SJCRH30 (cell line): ENCODE data around the gene TUG1. TPM values are rescaled to one million over a fixed set of nuclear protein-coding genes. Genes with fewer than 3 reads are reported as not detected.

ENCODE experiments used
- DNase-seq, 2 experiments: peaks; one replicate each; pipeline ENCODE4 v3.0.0-alpha.2; 2015 to 2020
- H3K27ac ChIP-seq: fragments of 250-450 bp; sonication (Bioruptor Pico); 2 replicates; pipeline ENCODE4 v1.5.1; 2020; ENCODE audit warnings: mild to moderate bottlenecking, moderate library complexity
- H3K27me3 ChIP-seq: fragments of 250-450 bp; sonication (Bioruptor Pico); 2 replicates; pipeline ENCODE4 v1.5.1; 2020; ENCODE audit warnings: mild to moderate bottlenecking, moderate library complexity
- H3K36me3 ChIP-seq: fragments of 250-450 bp; sonication (Bioruptor Pico); 2 replicates; pipeline ENCODE4 v1.5.1; 2020; ENCODE audit warnings: mild to moderate bottlenecking, moderate library complexity
- H3K4me1 ChIP-seq: fragments of 250-450 bp; sonication (Bioruptor Pico); 2 replicates; pipeline ENCODE4 v1.5.1; 2020; ENCODE audit warnings: mild to moderate bottlenecking, moderate library complexity
- H3K4me3 ChIP-seq: fragments of 250-450 bp; sonication (Bioruptor Pico); 2 replicates; pipeline ENCODE4 v1.5.1; 2020; ENCODE audit warnings: mild to moderate bottlenecking, moderate library complexity
- H3K9me3 ChIP-seq: fragments of 250-450 bp; sonication (Bioruptor Pico); replicated peaks from 2 replicates; pipeline ENCODE4 v1.5.1; 2020; ENCODE audit warnings: mild to moderate bottlenecking, moderate library complexity
- total RNA-seq: library from RNA; depleted of rRNA; stranded (reverse); fragments of >200 nt; shearing (Covaris generic); gene quantifications from 2 replicates; pipeline ENCODE4 v1.2.3, GENCODE V29; 2014

TUG1 gene
- total RNA-seq, 1 experiment from 2014 or later = 73.0 TPM

- Histone ChIP-seq H3K4me1 (no peaks in the 10 kb centered on the region), H3K9me3 (no peaks in the 10 kb centered on the region), H3K27me3 (no peaks in the 10 kb centered on the region), H3K36me3 (peaks cover 65% of the 10 kb centered on the region), H3K27ac (no peak overlapping the region), H3K4me3 (no peak overlapping the region)
- DNase-seq = no peak
Observed at GRCh38 chr22:30940685-30941362, 28.2 kb upstream of the TUG1 start.

DNA sequence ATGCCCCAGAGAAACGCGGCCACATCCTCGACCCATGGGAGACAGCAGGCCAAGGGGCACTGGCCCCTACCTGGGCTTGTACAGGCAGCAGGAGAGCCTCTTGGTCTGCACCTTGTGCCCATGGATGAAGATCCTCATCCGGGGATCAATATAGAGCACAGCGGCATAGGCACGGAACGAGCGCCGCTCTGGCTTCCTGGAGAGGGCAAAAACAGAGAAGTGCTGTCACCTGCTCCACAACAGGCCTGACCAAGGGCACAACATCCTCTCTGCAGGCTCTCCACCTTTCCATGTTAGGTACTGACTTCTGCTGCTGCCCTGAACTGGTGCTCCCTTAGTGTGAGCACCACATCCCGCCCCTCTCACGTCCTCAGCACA lies 27.7 kb upstream of the TUG1 start:
- DNase-seq = no peak
- H3K27me3 ChIP-seq = no peaks in the 10 kb centered on the region
- no peak overlapping the region for H3K4me3 ChIP-seq
- peaks cover 65% of the 10 kb centered on the region for H3K36me3 ChIP-seq
- H3K9me3 ChIP-seq = no peaks in the 10 kb centered on the region
- H3K4me1 ChIP-seq = no peaks in the 10 kb centered on the region
- H3K27ac ChIP-seq = no peak overlapping the region

DNA sequence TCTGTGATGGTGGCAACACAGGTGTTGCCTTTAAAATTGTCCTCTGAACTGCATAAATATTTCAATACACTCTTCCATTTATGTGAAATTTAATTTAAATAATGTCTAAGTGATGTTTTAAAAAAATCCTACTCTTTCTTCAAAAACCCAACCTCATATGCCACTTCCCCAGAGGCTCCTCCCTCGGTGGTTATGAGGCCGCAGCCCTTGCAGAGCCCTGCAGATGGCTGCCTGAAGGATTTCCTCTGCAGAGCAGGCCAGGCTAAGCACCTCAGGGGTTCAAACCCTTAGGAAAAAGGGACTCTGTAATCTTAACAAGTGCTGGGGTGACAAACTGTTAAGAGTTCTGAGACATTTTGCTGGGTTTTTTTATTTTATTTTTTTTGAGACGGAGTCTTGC lies 25.7 kb upstream of the TUG1 start:
- no peaks in the 10 kb centered on the region for H3K27me3 ChIP-seq
- no peaks in the 10 kb centered on the region for H3K9me3 ChIP-seq
- DNase-seq = no peak
- H3K27ac ChIP-seq = no peak overlapping the region
- H3K36me3 ChIP-seq = peaks cover 55% of the 10 kb centered on the region
- H3K4me3 ChIP-seq = no peak overlapping the region
- H3K4me1 ChIP-seq = no peaks in the 10 kb centered on the region

DNA sequence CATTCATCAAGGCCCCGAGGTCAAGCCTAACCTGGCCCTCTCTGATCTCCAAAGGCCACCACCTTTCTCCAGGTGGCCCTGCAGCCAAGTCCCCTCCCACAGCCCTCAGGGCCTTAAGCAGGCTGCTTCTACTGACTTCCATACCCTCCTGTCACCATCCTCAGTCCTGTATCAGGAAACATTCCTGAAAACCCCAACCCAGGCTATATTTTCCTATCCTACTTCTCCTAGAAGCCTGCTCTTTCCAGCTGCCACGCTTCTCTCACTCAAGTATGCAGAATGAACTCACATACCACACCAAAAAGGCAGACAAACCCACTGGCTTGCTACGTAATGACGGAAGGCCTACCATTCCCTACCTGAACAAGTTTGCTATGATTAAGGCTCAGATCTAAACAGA lies 24.1 kb upstream of the TUG1 start:
- H3K36me3 ChIP-seq = peaks cover 52% of the 10 kb centered on the region
- no peaks in the 10 kb centered on the region for H3K9me3 ChIP-seq
- no peaks in the 10 kb centered on the region for H3K27me3 ChIP-seq
- no peak for DNase-seq
- no peak overlapping the region for H3K4me3 ChIP-seq
- no peak overlapping the region for H3K27ac ChIP-seq
- no peaks in the 10 kb centered on the region for H3K4me1 ChIP-seq

GRCh38 chr22:30945653-30946052 lies 23.4 kb upstream of the TUG1 start:
- no peak for DNase-seq
- no peaks in the 10 kb centered on the region for H3K9me3 ChIP-seq
- no peak overlapping the region for H3K27ac ChIP-seq
- H3K27me3 ChIP-seq = no peaks in the 10 kb centered on the region
- peaks cover 55% of the 10 kb centered on the region for H3K36me3 ChIP-seq
- H3K4me3 ChIP-seq = no peak overlapping the region
- no peaks in the 10 kb centered on the region for H3K4me1 ChIP-seq

DNA sequence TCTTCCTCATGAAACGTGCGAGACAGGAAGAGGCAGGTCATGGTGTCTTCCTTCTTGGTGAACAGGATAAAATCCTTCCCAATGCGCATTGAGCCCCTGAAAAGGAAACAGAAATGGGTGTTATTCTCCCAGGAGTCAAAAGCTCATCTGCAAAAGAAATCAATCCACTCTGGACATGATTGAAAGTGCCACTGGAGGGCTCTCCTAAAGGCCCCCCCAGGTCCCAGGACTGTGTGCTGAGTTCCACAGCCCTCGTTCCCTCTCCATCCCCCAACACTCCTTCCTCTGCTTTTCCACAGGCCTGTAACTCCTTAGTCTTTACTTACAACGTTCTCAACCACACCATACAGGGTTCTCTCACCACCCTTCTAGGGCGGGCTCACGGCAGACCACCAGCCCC lies 22.7 kb upstream of the TUG1 start:
- no peak for DNase-seq
- Histone ChIP-seq H3K27ac (no peak overlapping the region), H3K4me3 (no peak overlapping the region), H3K36me3 (peaks cover 54% of the 10 kb centered on the region), H3K9me3 (no peaks in the 10 kb centered on the region), H3K27me3 (no peaks in the 10 kb centered on the region), H3K4me1 (no peaks in the 10 kb centered on the region)

- no peak overlapping the region for H3K4me3 ChIP-seq
- H3K27ac ChIP-seq = no peak overlapping the region
- no peaks in the 10 kb centered on the region for H3K27me3 ChIP-seq
- no peak for DNase-seq
- H3K4me1 ChIP-seq = no peaks in the 10 kb centered on the region
- no peaks in the 10 kb centered on the region for H3K9me3 ChIP-seq
- peaks cover 60% of the 10 kb centered on the region for H3K36me3 ChIP-seq
Observed at GRCh38 chr22:30947173-30947815, 21.8 kb upstream of the TUG1 start.

- Histone ChIP-seq H3K27me3 (no peaks in the 10 kb centered on the region), H3K36me3 (peaks cover 56% of the 10 kb centered on the region), H3K27ac (no peak overlapping the region), H3K4me1 (no peaks in the 10 kb centered on the region), H3K9me3 (no peaks in the 10 kb centered on the region), H3K4me3 (no peak overlapping the region)
- DNase-seq = peak in 1 of 2 experiments; percentile 27
Observed at GRCh38 chr22:30947816-30948454, 21.1 kb upstream of the TUG1 start.

- Histone ChIP-seq H3K27ac (no peak overlapping the region), H3K36me3 (peaks cover 54% of the 10 kb centered on the region), H3K4me3 (no peak overlapping the region), H3K9me3 (no peaks in the 10 kb centered on the region), H3K4me1 (no peaks in the 10 kb centered on the region), H3K27me3 (no peaks in the 10 kb centered on the region)
- DNase-seq = no peak
Observed at GRCh38 chr22:30948930-30949342, 20.1 kb upstream of the TUG1 start.

DNA sequence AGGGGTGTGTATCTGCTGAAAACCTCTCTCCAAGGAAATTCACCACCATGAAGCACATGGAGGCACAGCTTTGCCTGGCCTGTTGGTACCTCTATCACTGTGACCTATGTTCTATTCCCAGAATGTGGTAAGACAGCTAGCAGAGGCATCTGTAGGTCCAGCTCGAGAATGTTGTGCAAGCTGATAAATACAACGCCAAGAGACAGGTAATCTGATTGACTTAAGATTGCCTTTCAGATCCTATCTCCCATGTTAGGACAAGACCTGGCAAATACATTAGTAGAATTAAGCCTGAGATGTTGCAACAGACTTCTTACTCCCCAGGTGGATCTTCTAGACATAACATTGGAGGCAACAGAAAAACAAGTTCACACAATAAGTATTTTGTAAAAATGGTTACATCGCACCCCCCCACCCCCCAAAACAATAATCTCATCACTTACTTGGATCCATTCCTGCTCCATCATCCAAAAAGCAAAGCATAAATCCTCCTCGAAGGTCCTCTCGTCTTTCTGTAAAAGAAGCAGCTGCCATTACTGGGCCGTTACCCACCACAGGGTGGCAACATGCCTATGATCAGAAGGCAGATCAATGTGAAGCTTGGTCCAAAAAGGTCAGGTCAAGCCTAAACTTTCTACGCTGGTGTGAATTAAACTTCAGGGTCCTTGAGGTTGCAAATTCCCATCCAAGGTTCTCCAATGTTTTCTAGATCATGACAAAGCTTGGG lies 19.0 kb upstream of the TUG1 start:
- H3K27me3 ChIP-seq = no peaks in the 10 kb centered on the region
- H3K36me3 ChIP-seq = peaks cover 50% of the 10 kb centered on the region
- no peak overlapping the region for H3K4me3 ChIP-seq
- no peak overlapping the region for H3K27ac ChIP-seq
- no peak for DNase-seq
- no peaks in the 10 kb centered on the region for H3K4me1 ChIP-seq
- H3K9me3 ChIP-seq = no peaks in the 10 kb centered on the region

DNA sequence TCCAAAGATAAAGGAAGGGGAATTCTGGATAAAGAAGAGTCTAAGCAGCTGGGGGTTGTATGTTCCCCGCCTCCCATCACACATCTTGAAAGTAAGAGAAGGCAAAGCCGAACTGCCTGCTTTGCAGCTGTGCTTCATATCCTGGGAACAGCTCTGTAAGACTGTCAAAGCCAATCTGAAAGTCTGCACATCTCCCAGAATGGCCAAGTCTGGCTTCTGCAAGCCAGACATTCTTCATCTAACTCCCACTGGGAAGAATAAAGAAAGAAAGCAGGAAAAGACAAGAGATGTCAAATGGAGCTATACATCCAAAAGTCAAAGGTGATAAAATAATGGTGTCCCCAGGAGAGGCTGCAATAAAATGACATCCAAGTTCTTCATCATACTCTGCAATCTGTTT lies 15.9 kb upstream of the TUG1 start:
- DNase-seq = no peak
- Histone ChIP-seq H3K36me3 (peaks cover 48% of the 10 kb centered on the region), H3K27me3 (no peaks in the 10 kb centered on the region), H3K27ac (no peak overlapping the region), H3K9me3 (no peaks in the 10 kb centered on the region), H3K4me1 (no peaks in the 10 kb centered on the region), H3K4me3 (no peak overlapping the region)

- Histone ChIP-seq H3K4me3 (no peak overlapping the region), H3K9me3 (no peaks in the 10 kb centered on the region), H3K27ac (no peak overlapping the region), H3K36me3 (peaks cover 45% of the 10 kb centered on the region), H3K4me1 (no peaks in the 10 kb centered on the region), H3K27me3 (no peaks in the 10 kb centered on the region)
- no peak for DNase-seq
Observed at GRCh38 chr22:30955153-30955552, 13.9 kb upstream of the TUG1 start.

- Histone ChIP-seq H3K4me3 (no peak overlapping the region), H3K4me1 (peaks cover 10% of the 10 kb centered on the region; the same call in 1 of the 2 replicates), H3K27ac (no peak overlapping the region), H3K36me3 (peaks cover 27% of the 10 kb centered on the region), H3K9me3 (no peaks in the 10 kb centered on the region), H3K27me3 (no peaks in the 10 kb centered on the region)
- no peak for DNase-seq
Observed at GRCh38 chr22:30964858-30965257, 4.2 kb upstream of the TUG1 start.

DNA sequence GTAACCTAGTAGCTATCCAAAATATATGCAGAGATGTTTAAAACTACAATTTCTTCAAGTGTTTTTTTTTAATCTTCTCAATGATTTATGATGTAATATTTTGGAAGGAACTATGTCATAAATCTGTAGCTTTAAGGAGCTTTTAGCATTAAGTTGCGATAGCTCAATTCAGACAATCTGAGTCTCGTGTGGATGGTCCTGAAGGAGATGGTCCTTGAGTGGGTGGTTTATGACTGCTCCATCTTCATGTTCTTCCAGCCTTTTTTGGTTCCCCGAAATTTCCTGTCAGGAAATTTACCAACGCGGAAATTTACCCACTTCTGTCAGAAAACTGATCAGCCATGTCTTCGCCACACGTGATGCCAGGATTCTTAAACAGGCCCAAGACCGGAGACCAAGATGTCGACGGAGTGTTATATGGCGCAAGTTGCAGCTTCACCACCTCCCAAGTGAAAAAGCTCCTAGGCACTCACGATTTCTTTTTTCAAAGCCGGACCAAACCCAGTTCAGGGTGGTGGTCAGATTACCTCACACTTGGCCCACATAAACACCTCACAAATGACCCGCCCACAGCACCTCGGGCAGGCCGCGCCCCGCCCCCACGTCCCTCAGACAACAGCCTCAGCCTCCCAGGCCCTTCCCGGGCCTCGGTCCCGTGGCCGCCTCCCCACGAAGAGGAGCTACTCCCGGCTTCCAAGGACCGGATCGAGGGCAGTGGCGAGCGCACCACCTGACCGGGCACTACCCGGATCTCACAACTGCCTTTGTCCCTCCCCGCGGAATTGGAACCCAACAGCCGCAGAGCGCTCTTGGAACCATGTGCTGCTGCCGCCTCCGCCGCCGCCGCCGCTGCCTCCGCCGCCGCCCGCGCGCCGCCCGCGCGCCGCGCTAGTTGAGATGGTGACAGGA lies 796 bp upstream of the TUG1 start, which contains the start of gene MORC2:
Gene MORC2, minus strand, starts transcription at position 760 of the 909 bp plus-strand sequence. CDS start 885 bp downstream, outside the sequence.
- H3K36me3 ChIP-seq = peaks cover 48% of the 10 kb centered on the region
- peaks cover 10% of the 10 kb centered on the region for H3K4me1 ChIP-seq
- H3K27ac ChIP-seq = peak within 1 kb of the TSS; percentile 84
- no peaks in the 10 kb centered on the region for H3K27me3 ChIP-seq
- DNase-seq = peak; percentile 61 to 64
- peak within 1 kb of the TSS; percentile 85 for H3K4me3 ChIP-seq
- H3K9me3 ChIP-seq = no peaks in the 10 kb centered on the region
